ENCODE data around the gene APAF1.

DNA sequence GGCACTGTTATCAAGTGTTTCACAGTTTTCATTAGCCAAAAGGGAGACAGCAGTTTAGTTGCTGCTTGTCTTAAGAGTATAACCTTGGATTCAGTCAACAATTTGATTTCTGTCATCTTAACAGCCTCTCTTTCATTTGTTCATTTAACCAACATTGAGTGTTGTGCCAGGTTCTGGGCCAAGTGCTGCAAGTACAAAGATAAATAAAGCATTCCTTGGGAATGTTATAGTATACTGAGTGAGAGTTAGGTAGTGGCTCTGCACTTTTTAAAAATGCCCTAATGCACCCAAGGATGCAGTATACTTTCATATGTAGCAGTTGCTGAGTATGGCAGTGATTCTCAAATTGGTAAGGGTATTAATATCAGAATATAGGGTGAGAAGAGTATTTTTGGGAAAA, 15.4 kb downstream of the APAF1 start:
- TF ChIP-seq POLR2A (IDR thresholded peaks at IDR 0.05; ENCODE audit: low read depth, low read length) (no peak), TAF1 (IDR thresholded peaks at IDR 0.05; ENCODE audit: borderline replicate concordance, low read depth, low read length) (no peak), POLR2AphosphoS5 (IDR thresholded peaks at IDR 0.05; ENCODE audit: low read depth, low read length) (no peak)
